ENCODE measurements around the gene CD34.

- TF ChIP-seq CTCF (IDR thresholded peaks at IDR 0.05) (no peak), POLR2A (IDR thresholded peaks at IDR 0.05) (no peak)
These were observed 9.6 kb upstream of the CD34 start for GRCh38 chr1:207920444-207921021.

Measured in right lobe of liver (tissue), 4 donors.